Measurements from ENCODE around the gene NRP1. TPM values are rescaled to one million over a fixed set of nuclear protein-coding genes. Genes with fewer than 3 reads are reported as not detected.
"Not testable (repeated sequence)": the region's sequence is repeated elsewhere in the genome, so short reads cannot be mapped to it uniquely, and the experiment has no call there.

NRP1 gene
- total and polyA plus RNA-seq, 2 donors (not counting 3 experiments of a cell fraction or from before 2014, with no cell fraction given) = 122 to 306 TPM

DNA sequence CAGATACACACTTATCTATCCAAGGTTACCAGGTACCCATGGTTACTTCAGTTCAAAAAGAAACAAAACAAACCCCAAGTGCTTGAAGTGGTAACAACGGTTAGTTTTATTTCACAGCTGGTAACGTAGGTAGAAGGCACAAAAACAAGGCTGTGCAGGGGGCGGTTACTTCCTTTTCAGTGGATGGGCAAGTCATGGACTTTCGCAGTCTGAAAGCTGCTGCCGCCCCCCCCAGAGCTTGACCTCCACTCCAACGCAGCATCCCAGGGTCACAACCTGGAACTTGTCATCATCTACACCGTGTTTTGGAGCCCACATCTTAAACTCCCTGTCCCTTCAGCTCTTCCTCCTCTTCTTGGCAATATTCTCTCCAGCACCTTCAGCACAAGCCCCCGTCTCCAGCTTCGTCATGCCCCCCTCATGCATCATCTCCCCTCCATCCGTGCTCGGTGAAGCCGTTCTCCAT is 195.3 kb downstream of the NRP1 start:
- H3K4me3 ChIP-seq (replicated peaks in 1 of 3; ENCODE audit: insufficient read depth in 1 of 3, low read depth in 1 of 3, low read length in 3 of 3) = no peak overlapping the region
- no peaks in the 10 kb centered on the region for H3K79me2 ChIP-seq (ENCODE audit: control insufficient read depth, insufficient read depth, low read length)
- H4K20me1 ChIP-seq (replicated peaks; ENCODE audit: control insufficient read depth, extremely low read depth, insufficient read depth, low read length) = no peaks in the 10 kb centered on the region
- dilution Hi-C loops (cut with MboI; ENCODE audit: extremely low pct_ligation_motif_present, low sequenced_read_pairs) = no loop called here
- no peak overlapping the region for H3K9ac ChIP-seq (replicated peaks; ENCODE audit: extremely low read depth, insufficient read depth, low read length)
- intact Hi-C loops (cut with micrococcal nuclease) = no loop called here
- no peaks in the 10 kb centered on the region for H3K4me1 ChIP-seq (ENCODE audit: control insufficient read depth, extremely low read depth, insufficient read depth, low read length)
- H3K36me3 ChIP-seq (ENCODE audit: control insufficient read depth in 2 of 2, extremely low read depth in 1 of 2, insufficient read depth in 2 of 2, low read length in 2 of 2) = no peaks in the 10 kb centered on the region
- no peak for FAIRE-seq
- DNase-seq (ENCODE audit: low read depth, low spot score) = no peak
- H3K9me3 ChIP-seq (replicated peaks; ENCODE audit: control insufficient read depth, insufficient read depth, low read length) = no peaks in the 10 kb centered on the region
- H2AFZ ChIP-seq (ENCODE audit: low read depth, low read length) = no peak overlapping the region
- ChIA-PET CTCF (interaction anchor here (1.0 to 1.6 kb wide), 2 partner anchors 9 to 17 kb away, joined by 3 to 4 read pairs; no protein-coding TSS in a partner anchor), POLR2A (no interaction called here)
- no TSS peak for BruUV-seq (replicated peaks)
- H3K4me2 ChIP-seq (ENCODE audit: insufficient read depth, low read length) = no peak overlapping the region
- no peak overlapping the region for H3K27ac ChIP-seq (ENCODE audit: insufficient read depth, low read depth, low read length)
- H3K27me3 ChIP-seq (ENCODE audit: control insufficient read depth in 2 of 2, insufficient read depth in 2 of 2, low read length in 2 of 2) = no peaks in the 10 kb centered on the region
- TF ChIP-seq CTCF (IDR thresholded peaks at IDR 0.05; ENCODE audit: extremely low read depth in 1 of 2, insufficient read depth in 1 of 2, low read depth in 1 of 2, low read length in 2 of 2) = no peak
- TF ChIP-seq MYC (IDR thresholded peaks at IDR 0.05; ENCODE audit: low read depth, low read length) = no peak
- no peak for TF ChIP-seq POLR2A (IDR thresholded peaks at IDR 0.05; ENCODE audit: low read depth, low read length)
- TF ChIP-seq JUN (IDR thresholded peaks at IDR 0.05; ENCODE audit: borderline replicate concordance, insufficient read depth, insufficient read length, low read depth) = no peak
- no peak for TF ChIP-seq POLR2AphosphoS5 (IDR thresholded peaks at IDR 0.05; ENCODE audit: insufficient read depth, low read depth, low read length)
- no peak for TF ChIP-seq EZH2 (IDR thresholded peaks at IDR 0.05; ENCODE audit: borderline replicate concordance, low read depth, low read length, severe bottlenecking)
- no peak for TF ChIP-seq FOS (IDR thresholded peaks at IDR 0.05; ENCODE audit: borderline replicate concordance, insufficient read depth, low read length)
- TF ChIP-seq, protein P1, sequence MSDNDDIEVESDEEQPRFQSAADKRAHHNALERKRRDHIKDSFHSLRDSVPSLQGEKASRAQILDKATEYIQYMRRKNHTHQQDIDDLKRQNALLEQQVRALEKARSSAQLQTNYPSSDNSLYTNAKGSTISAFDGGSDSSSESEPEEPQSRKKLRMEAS (IDR thresholded peaks at IDR 0.05; ENCODE audit: insufficient read depth, insufficient read length) = no peak
- no peak for TF ChIP-seq GATA2 (IDR thresholded peaks at IDR 0.05; ENCODE audit: insufficient read depth, insufficient read length, low read depth, low read length)
- no peaks in the 10 kb centered on the region for H3K9me1 ChIP-seq (replicated peaks; ENCODE audit: control insufficient read depth, extremely low read depth, insufficient read depth, low read length)

DNA sequence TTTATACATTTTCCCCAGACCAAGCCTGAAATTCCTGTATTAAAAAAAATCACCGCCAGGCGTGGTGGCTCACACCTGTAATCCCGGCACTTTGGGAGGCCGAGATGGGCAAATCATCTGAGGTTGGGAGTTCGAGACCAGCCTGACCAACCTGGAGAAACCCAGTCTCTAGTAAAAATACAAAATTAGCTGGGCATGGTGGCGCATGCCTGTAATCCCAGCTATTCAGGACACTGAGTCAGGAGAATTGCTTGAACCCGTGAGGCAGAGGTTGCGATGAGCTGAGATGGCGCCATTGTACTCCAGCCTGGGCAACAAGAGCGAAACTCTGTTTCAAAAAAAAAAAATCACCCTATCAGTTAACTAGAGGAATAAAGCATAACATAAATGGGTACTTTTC is 195.8 kb downstream of the NRP1 start:
- H3K36me3 ChIP-seq (ENCODE audit: control insufficient read depth in 2 of 2, extremely low read depth in 1 of 2, insufficient read depth in 2 of 2, low read length in 2 of 2); POLR2A ChIA-PET; FAIRE-seq; H4K20me1 ChIP-seq (replicated peaks; ENCODE audit: control insufficient read depth, extremely low read depth, insufficient read depth, low read length); H3K4me3 ChIP-seq (replicated peaks in 1 of 3; ENCODE audit: insufficient read depth in 1 of 3, low read depth in 1 of 3, low read length in 3 of 3); H3K9me1 ChIP-seq (replicated peaks; ENCODE audit: control insufficient read depth, extremely low read depth, insufficient read depth, low read length); DNase-seq (ENCODE audit: low read depth, low spot score); BruUV-seq (replicated peaks); H3K27me3 ChIP-seq (ENCODE audit: control insufficient read depth in 2 of 2, insufficient read depth in 2 of 2, low read length in 2 of 2); intact Hi-C loops (cut with micrococcal nuclease); H3K9me3 ChIP-seq (replicated peaks; ENCODE audit: control insufficient read depth, insufficient read depth, low read length); dilution Hi-C loops (cut with MboI; ENCODE audit: extremely low pct_ligation_motif_present, low sequenced_read_pairs); H3K79me2 ChIP-seq (ENCODE audit: control insufficient read depth, insufficient read depth, low read length); H3K4me2 ChIP-seq (ENCODE audit: insufficient read depth, low read length); H3K27ac ChIP-seq (ENCODE audit: insufficient read depth, low read depth, low read length); H2AFZ ChIP-seq (ENCODE audit: low read depth, low read length); H3K9ac ChIP-seq (replicated peaks; ENCODE audit: extremely low read depth, insufficient read depth, low read length); H3K4me1 ChIP-seq (ENCODE audit: control insufficient read depth, extremely low read depth, insufficient read depth, low read length): not testable (repeated sequence)
- CTCF ChIA-PET = interaction anchor here (1.4 to 1.6 kb wide), 2 partner anchors 12 to 17 kb away, joined by 4 read pairs; no protein-coding TSS in a partner anchor

Measured in endothelial cell of umbilical vein (primary cell).